ENCODE measurements around the gene CDC42BPG. TPM values are rescaled to one million over a fixed set of nuclear protein-coding genes. Genes with fewer than 3 reads are reported as not detected.

The CDC42BPG gene
- total RNA-seq, 1 experiment from 2014 or later = 4.1 TPM

GRCh38 chr11:64872790-64873488, 28.5 kb upstream of the CDC42BPG start:
- BruUV-seq (replicated peaks) = no TSS peak
- CTCF ChIA-PET = interaction anchor here (0.6 kb wide), 1 partner anchor 455 kb away, joined by 3 read pairs; no protein-coding TSS in a partner anchor
- ATAC-seq (no peak), DNase-seq (ENCODE audit: low read depth, low spot score) (no peak)
- Histone ChIP-seq H3K27me3 (ENCODE audit: control insufficient read depth, insufficient read depth, low read length) (no peaks in the 10 kb centered on the region), H3K9me3 (ENCODE audit: control insufficient read depth, insufficient read depth, low read depth, low read length) (no peaks in the 10 kb centered on the region), H3K36me3 (ENCODE audit: control insufficient read depth, insufficient read depth, low read length) (peaks cover 9% of the 10 kb centered on the region), H3K4me3 (ENCODE audit: low read depth in 2 of 2, low read length in 2 of 2) (no peak overlapping the region), H3K27ac (ENCODE audit: low read length) (peak overlapping the region; percentile 60), H3K4me1 (ENCODE audit: control insufficient read depth, insufficient read depth, low read length) (peaks cover 70% of the 10 kb centered on the region)
- TF ChIP-seq, protein P1, sequence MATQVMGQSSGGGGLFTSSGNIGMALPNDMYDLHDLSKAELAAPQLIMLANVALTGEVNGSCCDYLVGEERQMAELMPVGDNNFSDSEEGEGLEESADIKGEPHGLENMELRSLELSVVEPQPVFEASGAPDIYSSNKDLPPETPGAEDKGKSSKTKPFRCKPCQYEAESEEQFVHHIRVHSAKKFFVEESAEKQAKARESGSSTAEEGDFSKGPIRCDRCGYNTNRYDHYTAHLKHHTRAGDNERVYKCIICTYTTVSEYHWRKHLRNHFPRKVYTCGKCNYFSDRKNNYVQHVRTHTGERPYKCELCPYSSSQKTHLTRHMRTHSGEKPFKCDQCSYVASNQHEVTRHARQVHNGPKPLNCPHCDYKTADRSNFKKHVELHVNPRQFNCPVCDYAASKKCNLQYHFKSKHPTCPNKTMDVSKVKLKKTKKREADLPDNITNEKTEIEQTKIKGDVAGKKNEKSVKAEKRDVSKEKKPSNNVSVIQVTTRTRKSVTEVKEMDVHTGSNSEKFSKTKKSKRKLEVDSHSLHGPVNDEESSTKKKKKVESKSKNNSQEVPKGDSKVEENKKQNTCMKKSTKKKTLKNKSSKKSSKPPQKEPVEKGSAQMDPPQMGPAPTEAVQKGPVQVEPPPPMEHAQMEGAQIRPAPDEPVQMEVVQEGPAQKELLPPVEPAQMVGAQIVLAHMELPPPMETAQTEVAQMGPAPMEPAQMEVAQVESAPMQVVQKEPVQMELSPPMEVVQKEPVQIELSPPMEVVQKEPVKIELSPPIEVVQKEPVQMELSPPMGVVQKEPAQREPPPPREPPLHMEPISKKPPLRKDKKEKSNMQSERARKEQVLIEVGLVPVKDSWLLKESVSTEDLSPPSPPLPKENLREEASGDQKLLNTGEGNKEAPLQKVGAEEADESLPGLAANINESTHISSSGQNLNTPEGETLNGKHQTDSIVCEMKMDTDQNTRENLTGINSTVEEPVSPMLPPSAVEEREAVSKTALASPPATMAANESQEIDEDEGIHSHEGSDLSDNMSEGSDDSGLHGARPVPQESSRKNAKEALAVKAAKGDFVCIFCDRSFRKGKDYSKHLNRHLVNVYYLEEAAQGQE (IDR thresholded peaks at IDR 0.05; ENCODE audit: insufficient read depth in 1 of 2, low read depth in 2 of 2, low read length in 1 of 2) = no peak
- TF ChIP-seq, protein P2, sequence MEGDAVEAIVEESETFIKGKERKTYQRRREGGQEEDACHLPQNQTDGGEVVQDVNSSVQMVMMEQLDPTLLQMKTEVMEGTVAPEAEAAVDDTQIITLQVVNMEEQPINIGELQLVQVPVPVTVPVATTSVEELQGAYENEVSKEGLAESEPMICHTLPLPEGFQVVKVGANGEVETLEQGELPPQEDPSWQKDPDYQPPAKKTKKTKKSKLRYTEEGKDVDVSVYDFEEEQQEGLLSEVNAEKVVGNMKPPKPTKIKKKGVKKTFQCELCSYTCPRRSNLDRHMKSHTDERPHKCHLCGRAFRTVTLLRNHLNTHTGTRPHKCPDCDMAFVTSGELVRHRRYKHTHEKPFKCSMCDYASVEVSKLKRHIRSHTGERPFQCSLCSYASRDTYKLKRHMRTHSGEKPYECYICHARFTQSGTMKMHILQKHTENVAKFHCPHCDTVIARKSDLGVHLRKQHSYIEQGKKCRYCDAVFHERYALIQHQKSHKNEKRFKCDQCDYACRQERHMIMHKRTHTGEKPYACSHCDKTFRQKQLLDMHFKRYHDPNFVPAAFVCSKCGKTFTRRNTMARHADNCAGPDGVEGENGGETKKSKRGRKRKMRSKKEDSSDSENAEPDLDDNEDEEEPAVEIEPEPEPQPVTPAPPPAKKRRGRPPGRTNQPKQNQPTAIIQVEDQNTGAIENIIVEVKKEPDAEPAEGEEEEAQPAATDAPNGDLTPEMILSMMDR (IDR thresholded peaks at IDR 0.05) = no peak
- TF ChIP-seq POLR2AphosphoS5 (IDR thresholded peaks at IDR 0.05; ENCODE audit: low read depth, low read length) (no peak), SIN3A (IDR thresholded peaks at IDR 0.05; ENCODE audit: borderline replicate concordance, insufficient read depth, low read depth, low read length) (no peak), TCF7L2 (IDR thresholded peaks at IDR 0.05; ENCODE audit: low read depth, low read length) (no peak)
- in situ Hi-C loops (cut with HindIII; ENCODE audit: low pct_unique_long_range_greater_than_20kb, low sequenced_read_pairs) (no loop called here), intact Hi-C loops (cut with micrococcal nuclease; ENCODE audit: unreplicated experiment) (no loop called here)
- POLR2A ChIA-PET = interaction anchor here (0.6 kb wide), 1 partner anchor 152 kb away, joined by 3 read pairs; no protein-coding TSS in a partner anchor

GRCh38 chr11:64871492-64871891, 27.0 kb upstream of the CDC42BPG start:
- Histone ChIP-seq H3K9me3 (ENCODE audit: control insufficient read depth, insufficient read depth, low read depth, low read length) (no peaks in the 10 kb centered on the region), H3K27me3 (ENCODE audit: control insufficient read depth, insufficient read depth, low read length) (no peaks in the 10 kb centered on the region), H3K36me3 (ENCODE audit: control insufficient read depth, insufficient read depth, low read length) (peaks cover 9% of the 10 kb centered on the region), H3K27ac (ENCODE audit: low read length) (peak overlapping the region; percentile 83), H3K4me3 (ENCODE audit: low read depth in 2 of 2, low read length in 2 of 2) (no peak overlapping the region), H3K4me1 (ENCODE audit: control insufficient read depth, insufficient read depth, low read length) (peaks cover 79% of the 10 kb centered on the region)
- in situ Hi-C loops (cut with HindIII; ENCODE audit: low pct_unique_long_range_greater_than_20kb, low sequenced_read_pairs) = no loop called here
- POLR2A ChIA-PET = no interaction called here
- TF ChIP-seq, protein P2 (IDR thresholded peaks at IDR 0.05) = no peak
- TF ChIP-seq, protein P1 (IDR thresholded peaks at IDR 0.05; ENCODE audit: insufficient read depth in 1 of 2, low read depth in 2 of 2, low read length in 1 of 2) = no peak
- no peak for TF ChIP-seq SIN3A (IDR thresholded peaks at IDR 0.05; ENCODE audit: borderline replicate concordance, insufficient read depth, low read depth, low read length)
- TF ChIP-seq TCF7L2 (IDR thresholded peaks at IDR 0.05; ENCODE audit: low read depth, low read length) = no peak
- TF ChIP-seq POLR2AphosphoS5 (IDR thresholded peaks at IDR 0.05; ENCODE audit: low read depth, low read length) = no peak
- CTCF ChIA-PET = no interaction called here
- intact Hi-C loops (cut with micrococcal nuclease; ENCODE audit: unreplicated experiment) = no loop called here
- BruUV-seq (replicated peaks) = no TSS peak
- DNase-seq (ENCODE audit: low read depth, low spot score) (no peak), ATAC-seq (no peak)
